Astrocyte of the cerebellum (primary cell): ENCODE measurements around the gene SCGB1D4.
"Not testable (repeated sequence)": the region's sequence is repeated elsewhere in the genome, so short reads cannot be mapped to it uniquely, and the experiment has no call there.

Experiments used
- DNase-seq: peaks from one replicate; pipeline ENCODE4 v3.0.0-alpha.2; 2011; ENCODE audit warnings: low read depth
- H3K4me3 ChIP-seq: 2 replicates; pipeline ENCODE4 v1.5.1; 2011; ENCODE audit warnings: mild to moderate bottlenecking, low read depth, low read length, moderate library complexity
- CTCF ChIP-seq: IDR thresholded peaks from 2 replicates; pipeline ENCODE4 v1.5.1; 2012; ENCODE audit warnings: low read length, low read depth, moderate library complexity, mild to moderate bottlenecking; ENCODE audit errors: missing control alignments
- in situ Hi-C: cut with HindIII; loops from 2 replicates; pipeline ENCODE4 v1.10.0; 2017; ENCODE audit warnings: low sequenced_read_pairs

The SCGB1D4 gene

GRCh38 chr11:62298975-62299374 is at the start of gene SCGB1D4:
TSS of gene SCGB1D4 (minus strand) at chr11:62299075. CDS start at chr11:62299010, 65 bp downstream.
- in situ Hi-C loops, result no loop called here
- no peak for DNase-seq
- H3K4me3 ChIP-seq, result no peak within 1 kb of the TSS
- no peak for TF ChIP-seq CTCF

- TF ChIP-seq CTCF, result no peak
- DNase-seq, result no peak
- no peak overlapping the region for H3K4me3 ChIP-seq
- in situ Hi-C loops, result no loop called here
Measured at GRCh38 chr11:62345861-62346260, 47.0 kb upstream of the SCGB1D4 start.

- H3K4me3 ChIP-seq, result no peak overlapping the region
- DNase-seq, result no peak
- in situ Hi-C loops, result no loop called here
- no peak for TF ChIP-seq CTCF
Measured at GRCh38 chr11:62344210-62344609, 45.3 kb upstream of the SCGB1D4 start.

GRCh38 chr11:62343646-62344190 is 44.8 kb upstream of the SCGB1D4 start:
- H3K4me3 ChIP-seq, in situ Hi-C loops: not testable (repeated sequence)

GRCh38 chr11:62341588-62341987 is 42.7 kb upstream of the SCGB1D4 start:
- in situ Hi-C loops, result no loop called here
- DNase-seq, result no peak
- H3K4me3 ChIP-seq, result no peak overlapping the region
- no peak for TF ChIP-seq CTCF

More at GRCh38 chr11:62343646-62344190, 44.8 kb upstream of the SCGB1D4 start:
- not testable (repeated sequence) for DNase-seq

GRCh38 chr11:62340269-62340901 is 41.5 kb upstream of the SCGB1D4 start:
- in situ Hi-C loops, result no loop called here
- H3K4me3 ChIP-seq, result no peak overlapping the region
- peak; percentile 20 for DNase-seq
- TF ChIP-seq CTCF, result peak; percentile 87

- H3K4me3 ChIP-seq, result peak overlapping the region; percentile 60
- no peak for DNase-seq
- no peak for TF ChIP-seq CTCF
- in situ Hi-C loops, result no loop called here
Measured at GRCh38 chr11:62338218-62338617, 39.3 kb upstream of the SCGB1D4 start.
